ENCODE data around the gene GOLGA6L10.
"Not testable (repeated sequence)": the region's sequence is repeated elsewhere in the genome, so short reads cannot be mapped to it uniquely, and the experiment has no call there.

GRCh38 chr15:82316247-82317090 is 32.8 kb downstream of the GOLGA6L10 start:
- TF ChIP-seq CTCF, POLR2A (IDR thresholded peaks at IDR 0.05): not testable (repeated sequence)

Data from uterus (tissue), 2 donors.